Measurements from ENCODE around the gene TARBP2. TPM values are rescaled to one million over a fixed set of nuclear protein-coding genes. Genes with fewer than 3 reads are reported as not detected.

TARBP2 gene
- total and polyA plus RNA-seq, 2 donors from 2014 or later = 32.5 to 36.3 TPM

GRCh38 chr12:53476769-53477209 lies 24.3 kb upstream of the TARBP2 start:
- TF ChIP-seq CTCF (IDR thresholded peaks at IDR 0.05; ENCODE audit: borderline replicate concordance, extremely low read depth, insufficient read depth) = no peak
- no peak overlapping the region for H3K27ac ChIP-seq (ENCODE audit: low read depth in 2 of 2, low read length in 2 of 2)

DNA sequence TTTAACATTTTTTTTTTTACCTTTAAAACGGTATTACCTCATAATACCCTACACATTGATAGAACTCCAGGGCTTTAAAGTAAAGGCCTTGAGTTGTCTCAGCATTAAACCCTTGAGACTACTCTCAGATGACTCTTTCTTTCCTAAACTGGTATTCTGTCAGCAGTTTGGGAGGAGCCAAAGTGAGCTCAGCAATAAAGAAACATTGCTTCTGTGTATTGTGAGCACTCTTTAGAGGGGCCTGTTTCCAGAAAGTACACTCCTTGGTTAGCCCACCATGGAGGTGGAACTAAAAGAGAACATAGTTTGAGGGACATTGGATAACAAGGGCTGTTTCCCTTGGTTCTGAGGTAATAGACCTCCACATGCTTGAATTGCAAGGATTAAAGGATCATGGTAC lies 22.2 kb upstream of the TARBP2 start:
- H3K4me1 ChIP-seq (ENCODE audit: control insufficient read depth in 2 of 3, insufficient read depth in 2 of 3, low read depth in 1 of 3, low read length in 3 of 3) = peaks cover 0 to 23% (median 15%) of the 10 kb centered on the region in 3 donors
- H3K27me3 ChIP-seq (ENCODE audit: control insufficient read depth, insufficient read depth, low read length) = no peaks in the 10 kb centered on the region
- DNase-seq = no peak
- H3K36me3 ChIP-seq (ENCODE audit: control insufficient read depth in 2 of 3, insufficient read depth in 3 of 3, low read length in 3 of 3) = peaks cover 20 to 71% (median 39%) of the 10 kb centered on the region in 3 donors
- FAIRE-seq = no peak
- intact Hi-C loops (cut with DNase I) = no loop called here
- no peak overlapping the region for H3K27ac ChIP-seq (ENCODE audit: low read depth in 2 of 2, low read length in 2 of 2)
- no peak overlapping the region for H3K9ac ChIP-seq (ENCODE audit: low read length in 3 of 3)
- no peaks in the 10 kb centered on the region for H3K9me3 ChIP-seq (ENCODE audit: control insufficient read depth in 2 of 3, insufficient read depth in 1 of 3, low read length in 3 of 3)
- TF ChIP-seq CTCF (IDR thresholded peaks at IDR 0.05; ENCODE audit: borderline replicate concordance, extremely low read depth, insufficient read depth) = no peak
- no peak overlapping the region for H3K4me3 ChIP-seq (ENCODE audit: low read length in 3 of 3)

More at GRCh38 chr12:53476769-53477209, 24.3 kb upstream of the TARBP2 start:
- intact Hi-C loops (cut with DNase I) = no loop called here
- Histone ChIP-seq H3K9ac (ENCODE audit: low read length in 3 of 3) (no peak overlapping the region), H3K36me3 (ENCODE audit: control insufficient read depth in 2 of 3, insufficient read depth in 3 of 3, low read length in 3 of 3) (peaks cover 31 to 87% (median 45%) of the 10 kb centered on the region in 3 donors), H3K4me3 (ENCODE audit: low read length in 3 of 3) (no peak overlapping the region), H3K27me3 (ENCODE audit: control insufficient read depth, insufficient read depth, low read length) (no peaks in the 10 kb centered on the region), H3K9me3 (ENCODE audit: control insufficient read depth in 2 of 3, insufficient read depth in 1 of 3, low read length in 3 of 3) (no peaks in the 10 kb centered on the region), H3K4me1 (ENCODE audit: control insufficient read depth in 2 of 3, insufficient read depth in 2 of 3, low read depth in 1 of 3, low read length in 3 of 3) (peaks cover 3 to 38% (median 22%) of the 10 kb centered on the region in 3 donors)
- no peak for DNase-seq
- no peak for FAIRE-seq

GRCh38 chr12:53479331-53479730 lies 21.8 kb upstream of the TARBP2 start:
- no peak overlapping the region for H3K9ac ChIP-seq (ENCODE audit: low read length in 3 of 3)
- no peak overlapping the region for H3K27ac ChIP-seq (ENCODE audit: low read depth in 2 of 2, low read length in 2 of 2)
- intact Hi-C loops (cut with DNase I) = no loop called here
- no peak overlapping the region for H3K4me3 ChIP-seq (ENCODE audit: low read length in 3 of 3)
- FAIRE-seq (no peak), DNase-seq (no peak)
- no peak for TF ChIP-seq CTCF (IDR thresholded peaks at IDR 0.05; ENCODE audit: borderline replicate concordance, extremely low read depth, insufficient read depth)
- H3K9me3 ChIP-seq (ENCODE audit: control insufficient read depth in 2 of 3, insufficient read depth in 1 of 3, low read length in 3 of 3) = no peaks in the 10 kb centered on the region
- peaks cover 0 to 19% (median 12%) of the 10 kb centered on the region in 3 donors for H3K4me1 ChIP-seq (ENCODE audit: control insufficient read depth in 2 of 3, insufficient read depth in 2 of 3, low read depth in 1 of 3, low read length in 3 of 3)
- no peaks in the 10 kb centered on the region for H3K27me3 ChIP-seq (ENCODE audit: control insufficient read depth, insufficient read depth, low read length)
- H3K36me3 ChIP-seq (ENCODE audit: control insufficient read depth in 2 of 3, insufficient read depth in 3 of 3, low read length in 3 of 3) = peaks cover 17 to 69% (median 36%) of the 10 kb centered on the region in 3 donors
